NCI-H510A (cell line): ENCODE measurements around the gene SIL1.
A peak's percentile ranks its signal among the peaks of the same experiment; 100 is the strongest.
"Not testable (repeated sequence)": the region's sequence is repeated elsewhere in the genome, so short reads cannot be mapped to it uniquely, and the experiment has no call there.

ENCODE experiments used
- DNase-seq: peaks from one replicate; lab custom pipeline; 2025; lab: John Stamatoyannopoulos, UW

The SIL1 gene

DNA sequence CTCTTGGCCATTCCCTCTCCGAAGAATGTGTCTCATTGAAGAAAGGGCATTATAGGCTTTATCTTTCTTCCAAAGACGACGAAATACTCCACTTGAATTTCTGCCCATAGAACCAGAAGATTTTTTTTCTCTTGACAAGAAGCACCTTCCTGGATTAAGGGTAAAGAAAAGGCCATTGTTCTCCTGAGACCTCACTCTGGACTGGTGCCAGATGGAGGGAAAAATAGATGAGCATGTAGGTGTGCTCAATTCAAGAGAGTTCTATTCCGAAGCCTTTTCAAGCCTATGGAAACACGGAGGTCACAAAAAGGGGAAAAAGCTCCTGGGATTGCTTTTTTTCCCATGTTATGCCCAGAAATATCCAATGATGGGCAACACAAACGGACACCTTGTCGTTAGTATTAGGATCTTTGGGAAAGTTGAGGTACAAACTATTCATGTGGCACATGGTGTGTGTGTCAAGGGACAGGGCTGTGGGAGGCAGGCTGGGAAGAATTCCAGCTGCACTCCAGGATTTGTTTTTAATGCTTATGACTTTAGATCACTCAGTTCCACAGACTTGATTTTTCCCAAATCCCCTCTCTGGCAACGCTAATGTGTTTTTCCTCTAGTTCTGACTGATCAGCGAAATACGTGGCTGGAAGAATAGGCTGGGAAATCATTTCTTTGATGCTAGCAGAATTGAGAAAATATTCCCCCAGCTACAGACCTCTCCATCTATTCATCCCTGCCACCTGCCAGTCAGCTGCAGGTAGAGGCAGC lies 89.9 kb downstream of the SIL1 start:
- no peak for DNase-seq

- DNase-seq = peak; percentile 75
Measured at GRCh38 chr5:139105621-139106071, 92.5 kb downstream of the SIL1 start.

DNA sequence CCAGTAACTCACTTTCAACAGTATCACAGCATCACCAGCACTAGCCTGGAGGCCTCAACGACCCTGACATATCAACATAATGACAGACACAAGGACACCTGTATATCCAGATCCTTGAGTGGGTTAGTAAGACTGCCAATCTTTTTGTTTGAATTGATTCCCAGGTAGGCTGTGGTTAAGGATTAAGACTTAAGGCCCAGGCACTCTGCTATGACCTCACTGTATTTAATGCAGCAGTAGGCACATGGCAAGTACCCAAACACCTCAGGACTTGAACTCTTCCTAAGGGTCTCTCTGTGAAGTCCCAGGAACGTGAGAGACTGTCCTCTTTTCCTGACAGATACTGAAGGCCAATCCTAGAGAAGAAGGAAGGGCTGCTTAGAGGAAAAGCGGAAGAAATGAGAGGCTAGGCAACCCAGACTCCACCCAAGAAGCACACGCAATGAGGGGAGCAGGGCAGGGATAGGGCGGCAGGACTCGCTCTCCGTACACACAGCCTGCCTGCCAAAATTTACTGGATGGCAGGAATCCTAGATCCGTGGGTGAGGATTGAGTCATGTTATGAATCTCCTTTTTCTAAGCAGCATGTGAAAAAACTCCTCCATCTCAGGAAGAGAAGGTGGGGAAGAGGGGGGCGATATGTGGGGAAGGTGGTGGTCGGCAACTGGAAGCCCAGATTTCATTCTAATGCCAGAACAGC lies 93.4 kb downstream of the SIL1 start:
- no peak for DNase-seq

DNA sequence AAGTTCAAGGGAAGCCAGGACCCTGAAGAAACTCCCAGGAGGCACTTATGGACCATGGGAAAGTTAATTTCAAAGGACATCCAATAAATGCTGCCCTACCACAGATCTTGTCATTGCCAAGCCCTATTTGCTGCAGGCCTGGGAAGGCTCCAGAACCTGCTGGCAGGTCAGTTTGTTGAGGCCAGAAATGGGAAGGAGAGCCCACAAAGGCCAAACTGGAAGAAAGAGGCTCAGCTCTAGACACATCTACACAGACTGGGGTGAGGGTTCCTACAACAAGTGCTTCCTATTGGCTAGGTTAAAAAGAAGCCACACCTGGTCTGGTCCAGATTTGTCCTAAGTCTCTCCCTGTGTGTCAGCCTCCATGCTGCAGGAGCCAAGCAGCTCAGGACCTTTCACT lies 94.4 kb downstream of the SIL1 start:
- no peak for DNase-seq

GRCh38 chr5:139100825-139101224 lies 97.3 kb downstream of the SIL1 start:
- DNase-seq = no peak

- DNase-seq = no peak
Measured at GRCh38 chr5:139094154-139095131, 103.7 kb downstream of the SIL1 start.

DNA sequence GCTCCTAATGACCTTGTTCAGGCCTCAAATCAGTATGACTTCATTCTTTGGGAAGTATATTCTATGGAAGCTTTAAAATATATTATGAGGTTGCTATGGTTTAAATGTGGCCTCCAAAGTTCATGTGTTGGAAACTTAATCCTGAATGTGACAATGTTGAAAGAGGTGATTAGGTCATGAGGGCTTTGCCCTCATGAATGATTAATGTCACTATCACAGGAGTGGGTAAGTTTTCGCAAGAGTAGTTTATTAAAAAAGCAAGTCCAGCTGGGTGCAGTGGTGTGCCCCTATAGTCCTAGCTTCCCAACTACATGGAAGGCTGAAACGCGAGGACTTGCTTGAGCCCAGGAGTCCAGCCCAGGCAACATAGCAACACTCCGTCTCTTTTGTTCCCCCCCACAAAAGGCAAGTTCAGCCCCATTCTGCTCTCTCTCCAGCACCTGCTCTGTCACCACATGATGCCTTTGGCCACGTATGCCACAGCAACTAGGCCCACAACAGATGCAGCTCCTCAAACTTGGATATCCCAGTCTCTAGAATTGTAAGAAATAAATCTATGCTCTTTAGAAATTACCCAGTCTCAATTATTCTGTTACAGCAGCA lies 105.3 kb downstream of the SIL1 start:
- no peak for DNase-seq

DNA sequence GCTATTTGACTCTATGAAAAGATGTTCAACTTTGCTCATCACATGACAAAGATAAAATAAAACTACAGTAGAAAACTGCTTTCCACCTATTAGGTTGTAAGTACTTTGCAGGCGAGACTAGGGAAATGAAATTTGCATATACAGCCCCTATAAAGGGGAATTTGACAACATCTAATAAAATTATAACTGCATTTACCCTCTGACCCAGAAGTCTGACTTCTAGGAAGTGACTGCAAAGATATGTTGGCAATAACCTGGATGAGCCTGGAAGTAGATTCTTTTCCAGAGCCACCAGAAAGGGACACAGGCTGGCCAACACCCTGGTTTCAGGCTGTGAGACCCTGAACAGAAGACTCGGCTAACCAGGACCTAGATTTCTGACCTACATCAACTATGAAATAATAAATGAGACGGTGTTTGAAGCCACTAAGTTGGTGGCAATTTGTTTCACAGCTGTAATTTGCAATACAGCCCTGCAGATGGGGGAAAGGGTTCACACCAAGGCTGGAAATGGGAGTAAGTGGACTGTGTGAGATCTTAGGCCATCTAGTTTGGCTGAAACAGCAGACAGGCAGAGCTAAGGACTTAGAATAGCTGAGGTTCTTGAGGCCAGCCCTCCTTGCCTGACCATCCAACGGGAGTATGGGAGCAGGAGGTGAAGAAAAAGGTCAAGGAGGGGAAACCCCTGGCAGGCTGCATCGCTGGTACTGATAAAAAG lies 106.6 kb downstream of the SIL1 start:
- no peak for DNase-seq

- no peak for DNase-seq
Measured at GRCh38 chr5:139090581-139090980, 107.6 kb downstream of the SIL1 start.

GRCh38 chr5:139088024-139088423 lies 110.1 kb downstream of the SIL1 start:
- no peak for DNase-seq

- no peak for DNase-seq
Measured at GRCh38 chr5:139082813-139083498, 115.2 kb downstream of the SIL1 start.

DNA sequence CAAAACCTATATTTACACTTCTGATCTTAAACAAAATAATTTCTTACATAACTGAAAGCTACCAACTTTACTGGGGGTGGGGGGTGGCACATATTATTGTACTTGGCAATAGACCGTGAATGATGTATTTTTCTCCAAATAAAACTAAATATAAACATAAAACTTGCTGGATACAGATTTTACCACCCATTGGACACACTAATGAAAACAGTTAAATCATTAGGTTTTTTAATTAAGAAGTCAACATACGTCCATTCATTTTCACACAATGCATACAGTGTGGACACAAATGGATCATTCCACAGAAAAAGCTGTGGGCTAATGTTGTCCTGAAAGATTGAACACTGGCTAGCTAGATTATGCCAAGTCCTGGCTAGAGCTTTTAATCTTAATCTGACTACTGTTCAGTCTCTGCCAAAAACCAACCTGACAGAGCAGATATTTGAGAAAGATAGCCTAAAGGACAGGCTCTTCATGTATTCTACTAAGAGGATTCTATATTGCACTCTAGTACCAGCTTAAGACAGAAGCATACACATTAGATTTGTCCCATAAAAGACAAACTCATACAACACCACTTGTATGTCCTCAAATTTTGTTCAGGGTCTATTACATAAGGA lies 118.1 kb downstream of the SIL1 start:
- DNase-seq = no peak

GRCh38 chr5:139079225-139079990 lies 118.8 kb downstream of the SIL1 start:
- DNase-seq = no peak

DNA sequence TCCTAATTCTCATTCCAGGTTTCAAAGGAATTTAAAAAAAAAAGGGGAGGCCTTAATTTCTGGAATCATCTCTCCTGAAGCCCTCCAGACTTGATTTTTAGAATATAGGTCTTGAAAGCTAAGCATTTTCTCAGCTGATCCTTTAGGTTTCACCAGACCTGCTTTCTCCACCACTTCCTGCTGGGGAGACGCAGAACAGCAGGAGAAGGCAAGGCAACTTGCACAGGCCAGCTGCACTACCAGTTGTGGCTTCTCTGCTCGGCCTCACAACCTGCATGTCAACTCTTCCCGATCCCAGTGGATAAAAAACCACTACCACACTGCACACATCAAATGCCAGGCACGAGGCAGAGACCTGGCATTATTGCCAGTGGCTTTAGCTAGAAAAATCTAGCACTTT lies 119.8 kb downstream of the SIL1 start:
- DNase-seq = no peak

DNA sequence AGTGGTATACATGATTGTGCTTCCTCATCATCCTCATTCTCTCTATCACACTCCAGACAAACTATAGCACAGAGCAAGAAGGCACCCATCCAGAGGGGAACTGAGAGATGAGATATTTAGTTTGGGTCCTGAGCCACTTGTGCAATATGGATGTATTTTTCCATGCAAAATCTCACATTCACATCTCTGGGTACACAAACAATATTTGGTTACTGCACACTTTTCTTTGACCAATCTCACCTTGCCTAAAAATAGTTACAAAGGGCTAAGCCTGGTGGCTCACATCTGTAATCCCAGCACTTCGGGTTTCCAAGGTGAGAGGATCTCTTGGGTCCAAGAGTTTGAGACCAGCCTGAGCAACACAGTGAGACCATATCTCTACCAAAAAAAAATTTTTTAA lies 120.3 kb downstream of the SIL1 start:
- no peak for DNase-seq

- DNase-seq = no peak
Measured at GRCh38 chr5:139076111-139076510, 122.1 kb downstream of the SIL1 start.

DNA sequence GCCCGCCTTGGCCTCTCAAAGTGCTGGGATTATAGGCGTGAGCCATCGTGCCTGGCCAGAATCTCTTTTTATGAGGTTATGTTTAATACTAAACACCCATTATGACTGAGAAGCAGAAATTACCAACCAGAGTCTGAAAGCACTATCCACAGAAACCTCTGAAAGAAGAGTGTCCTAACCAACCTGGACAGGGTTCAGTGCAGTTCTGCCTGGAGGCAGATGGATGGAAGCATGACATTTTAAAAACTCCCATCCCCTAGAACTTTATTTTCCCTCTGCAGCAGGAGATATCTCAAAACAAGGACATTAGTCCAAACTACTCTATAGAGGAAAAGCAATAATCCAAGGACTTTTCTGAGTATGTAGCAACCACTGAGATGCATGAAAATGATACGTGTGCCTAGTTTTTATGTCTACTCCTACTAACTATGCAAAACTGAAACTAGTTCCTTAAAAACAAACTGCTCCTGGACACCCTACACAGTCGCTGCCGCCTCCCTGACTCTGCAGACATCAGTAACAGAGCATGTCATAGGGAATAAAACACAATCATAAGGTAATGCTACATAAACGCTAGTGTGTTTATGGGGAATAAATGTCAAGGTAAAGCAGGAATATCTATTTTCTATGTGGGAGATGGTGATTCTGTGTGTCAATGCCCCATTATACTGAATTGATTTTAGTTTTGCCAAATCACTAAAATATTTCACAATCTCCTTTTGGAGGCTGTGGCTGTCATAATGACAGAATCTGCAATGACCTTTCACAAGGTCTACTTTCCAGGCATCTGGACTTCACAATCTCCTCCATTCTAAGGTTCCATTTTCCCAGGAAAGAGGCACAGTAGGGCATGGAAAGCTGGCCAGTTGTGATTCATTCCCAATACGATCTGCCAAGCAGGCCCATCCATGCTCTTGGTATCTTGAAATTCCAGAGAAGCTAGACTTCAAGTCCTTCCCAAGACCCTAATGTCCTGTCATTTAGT lies 122.8 kb downstream of the SIL1 start:
- no peak for DNase-seq

GRCh38 chr5:139073956-139074355 lies 124.2 kb downstream of the SIL1 start:
- not testable (repeated sequence) for DNase-seq
